HG02623 (cell line): Measurements from ENCODE around the gene HOXD1.

Experiments used
- ATAC-seq: cut with Tn5 transposase; IDR thresholded peaks from one replicate; pipeline ENCODE4 v1.9.1; 2021; ENCODE audit warnings: moderate library complexity; ENCODE audit not compliant: unreplicated experiment

Gene HOXD1

DNA sequence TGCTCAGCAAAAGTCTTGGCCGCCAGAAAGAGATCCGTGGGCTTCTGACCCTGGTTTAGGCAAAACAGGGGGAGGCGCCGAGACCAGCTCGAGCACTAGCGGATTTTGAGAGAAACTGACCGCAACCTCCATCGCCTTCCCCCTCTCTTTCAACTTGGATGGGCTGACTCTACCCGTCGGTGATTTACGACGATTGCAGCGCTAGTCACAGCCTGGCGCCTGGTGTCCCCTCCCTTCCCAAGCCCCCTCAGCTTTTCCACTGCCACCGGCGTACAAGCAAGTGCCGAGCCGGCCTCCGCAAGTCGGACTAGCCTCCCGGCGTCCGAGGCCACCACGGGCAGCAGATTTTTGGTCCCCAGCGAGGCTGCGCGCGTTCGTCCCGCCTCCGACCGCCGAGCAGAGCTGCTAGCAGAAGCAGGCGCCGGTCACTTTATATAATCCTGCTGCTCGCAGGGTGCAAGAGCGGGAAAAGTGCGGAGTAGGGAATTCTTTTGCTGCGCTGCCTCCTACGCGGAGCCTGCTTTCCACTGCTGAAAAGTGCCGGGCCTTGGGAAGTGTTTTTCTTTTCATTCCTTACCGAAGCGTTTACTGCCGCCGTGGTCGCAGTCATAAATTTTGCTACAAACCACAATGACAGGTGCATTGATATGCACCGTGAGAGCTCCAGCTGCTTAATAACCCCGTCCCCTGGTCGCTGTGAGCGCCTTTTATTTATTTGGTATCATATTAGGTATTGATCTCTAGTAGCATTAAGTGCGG lies 23.7 kb upstream of the HOXD1 start:
- no peak for ATAC-seq

DNA sequence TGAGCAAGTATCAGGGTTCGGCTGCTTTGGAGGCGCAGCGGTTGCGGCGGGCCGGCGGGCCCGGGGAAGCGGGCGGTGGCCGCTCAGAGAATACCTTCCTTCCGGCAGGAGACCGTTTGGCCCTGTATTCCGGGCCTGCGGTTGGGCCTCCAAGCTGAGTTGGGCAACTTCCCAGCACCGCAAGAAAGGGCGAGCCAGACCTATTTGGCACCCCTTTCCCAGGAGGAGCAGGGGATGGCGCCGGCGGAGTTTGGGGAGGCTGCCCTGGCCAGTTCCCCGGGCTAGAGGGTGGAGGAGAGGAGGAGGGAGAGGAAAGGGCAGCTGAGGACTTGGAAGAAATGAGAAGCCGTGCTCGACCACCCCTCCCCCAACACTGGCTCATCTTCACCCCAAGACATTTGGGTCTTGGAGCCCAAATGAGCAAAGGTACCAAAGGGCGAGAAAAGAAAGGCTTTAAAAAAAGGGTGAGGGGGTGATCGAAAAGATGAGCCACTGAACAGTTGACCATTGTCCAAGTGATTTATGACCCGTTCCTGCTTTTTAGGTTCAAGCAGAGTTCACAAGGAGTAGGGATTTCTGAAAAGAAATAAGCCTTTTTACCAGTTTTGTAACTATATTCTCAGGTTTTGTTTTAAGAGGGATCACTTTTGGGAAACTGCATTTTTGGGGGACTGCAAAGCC lies 23.0 kb upstream of the HOXD1 start:
- ATAC-seq: no peak

DNA sequence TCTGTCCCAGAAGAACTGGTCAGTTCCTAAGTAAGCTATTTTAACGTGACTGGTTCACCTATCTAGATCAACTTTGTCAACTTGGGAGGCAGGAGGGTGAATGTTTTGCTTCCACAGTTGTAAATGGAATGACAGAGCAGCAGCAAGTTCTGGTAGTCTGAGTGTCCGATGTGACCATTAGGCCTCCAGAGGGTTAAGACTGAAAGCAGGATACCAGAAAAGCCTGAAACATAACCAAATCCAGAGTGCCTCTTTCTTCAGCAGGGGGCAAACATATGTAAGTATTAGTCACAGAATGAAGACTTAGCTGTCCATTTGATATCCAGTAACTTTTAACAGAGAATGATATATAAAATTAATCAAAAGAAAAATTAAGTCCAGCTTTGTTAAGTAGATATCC lies 22.2 kb upstream of the HOXD1 start:
- no peak for ATAC-seq

DNA sequence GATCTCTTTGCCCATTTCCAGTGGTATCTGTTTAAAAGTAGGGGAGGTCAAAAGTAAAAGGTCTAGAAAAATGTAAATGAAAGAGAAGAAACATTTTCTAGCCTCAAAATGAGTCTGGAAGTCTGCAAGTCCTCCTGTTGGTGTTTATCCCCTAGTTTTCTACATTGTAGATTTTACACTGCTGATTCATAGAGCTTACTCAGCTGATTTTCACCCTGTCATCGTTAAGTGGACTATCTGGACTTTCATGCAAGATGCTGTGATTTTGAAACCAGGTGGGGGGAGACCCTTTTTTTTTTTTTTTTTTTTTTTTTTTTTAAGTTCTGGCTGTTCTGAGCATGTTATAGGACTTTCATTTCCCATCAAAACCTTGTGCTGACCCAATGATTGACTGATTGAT lies 21.1 kb upstream of the HOXD1 start:
- ATAC-seq: no peak

DNA sequence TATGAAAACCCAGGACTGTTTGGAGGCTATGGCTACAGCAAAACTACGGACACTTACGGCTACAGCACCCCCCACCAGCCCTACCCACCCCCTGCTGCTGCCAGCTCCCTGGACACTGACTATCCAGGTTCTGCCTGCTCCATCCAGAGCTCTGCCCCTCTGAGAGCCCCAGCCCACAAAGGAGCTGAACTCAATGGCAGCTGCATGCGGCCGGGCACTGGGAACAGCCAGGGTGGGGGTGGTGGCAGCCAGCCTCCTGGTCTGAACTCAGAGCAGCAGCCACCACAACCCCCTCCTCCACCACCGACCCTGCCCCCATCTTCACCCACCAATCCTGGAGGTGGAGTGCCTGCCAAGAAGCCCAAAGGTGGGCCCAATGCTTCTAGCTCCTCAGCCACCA lies 19.3 kb upstream of the HOXD1 start:
- ATAC-seq: no peak

DNA sequence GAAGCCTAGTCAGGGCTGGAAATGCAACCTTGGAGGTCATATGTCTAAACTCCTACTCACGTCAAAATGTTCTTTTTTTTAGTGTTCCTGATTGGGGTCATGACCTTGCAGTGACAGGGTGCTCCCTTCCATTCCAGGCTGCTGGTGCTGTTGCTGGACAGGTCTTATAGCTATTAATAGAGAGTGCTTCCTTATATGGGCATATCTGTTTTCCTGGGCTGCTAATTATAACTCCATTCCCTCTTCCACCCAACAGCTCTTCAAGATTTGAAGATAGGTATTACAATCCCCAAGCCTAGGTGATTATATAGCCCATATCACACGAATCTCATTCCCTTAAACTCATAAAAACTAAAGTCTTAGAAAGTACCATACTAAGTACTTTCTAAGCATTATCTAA lies 18.8 kb upstream of the HOXD1 start:
- ATAC-seq: no peak

DNA sequence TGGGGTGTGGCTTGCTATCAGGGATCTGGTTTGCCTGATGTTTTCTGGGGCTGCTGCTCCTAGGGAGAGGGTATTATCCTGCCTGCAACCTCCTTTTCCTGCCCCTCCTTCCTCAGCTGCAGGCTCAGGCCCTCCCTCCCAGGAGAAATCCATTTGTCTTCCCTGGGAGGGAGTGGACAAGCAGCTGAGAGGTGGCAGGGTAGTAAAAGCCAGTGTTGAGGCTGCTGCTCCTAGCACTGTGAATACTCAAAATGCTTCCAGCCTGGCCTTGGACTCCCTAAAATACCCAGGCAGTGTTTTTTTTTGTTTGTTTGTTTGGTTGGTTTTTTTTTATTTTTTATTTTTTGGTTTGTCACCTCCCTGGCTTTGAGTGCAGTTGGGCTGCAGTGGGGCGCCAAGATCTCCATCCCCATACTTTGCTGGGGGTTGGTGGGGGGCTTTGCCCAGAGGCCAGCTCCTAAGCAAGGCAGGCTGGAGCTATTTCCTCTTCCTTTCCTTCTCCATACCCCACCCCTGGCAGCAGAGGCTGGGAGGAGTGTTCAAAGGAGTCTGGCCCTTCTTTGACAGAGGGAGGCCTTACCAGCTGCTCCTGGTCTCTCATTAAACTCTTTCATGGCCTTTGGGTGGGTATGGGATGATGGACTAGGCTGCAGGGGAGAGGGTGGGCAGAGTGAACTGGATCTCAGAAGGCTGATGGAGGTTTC lies 17.7 kb upstream of the HOXD1 start:
- ATAC-seq: no peak

DNA sequence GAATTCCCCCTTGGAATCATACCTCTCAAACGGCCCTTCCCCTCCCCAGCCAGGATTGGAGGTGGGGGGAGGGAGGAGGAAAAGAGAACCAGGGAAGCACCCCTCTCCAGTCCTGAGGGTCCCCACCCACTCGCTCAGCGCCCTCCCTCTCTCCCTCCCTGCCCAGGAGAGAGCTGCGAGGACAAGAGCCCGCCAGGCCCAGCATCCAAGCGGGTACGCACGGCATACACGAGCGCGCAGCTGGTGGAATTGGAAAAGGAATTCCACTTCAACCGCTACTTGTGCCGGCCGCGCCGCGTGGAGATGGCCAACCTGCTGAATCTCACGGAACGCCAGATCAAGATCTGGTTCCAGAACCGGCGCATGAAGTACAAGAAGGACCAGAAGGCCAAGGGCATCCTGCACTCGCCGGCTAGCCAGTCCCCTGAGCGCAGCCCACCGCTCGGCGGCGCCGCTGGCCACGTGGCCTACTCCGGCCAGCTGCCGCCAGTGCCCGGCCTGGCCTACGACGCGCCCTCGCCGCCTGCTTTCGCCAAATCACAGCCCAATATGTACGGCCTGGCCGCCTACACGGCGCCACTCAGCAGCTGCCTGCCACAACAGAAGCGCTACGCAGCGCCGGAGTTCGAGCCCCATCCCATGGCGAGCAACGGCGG lies 17.0 kb upstream of the HOXD1 start:
- no peak for ATAC-seq

DNA sequence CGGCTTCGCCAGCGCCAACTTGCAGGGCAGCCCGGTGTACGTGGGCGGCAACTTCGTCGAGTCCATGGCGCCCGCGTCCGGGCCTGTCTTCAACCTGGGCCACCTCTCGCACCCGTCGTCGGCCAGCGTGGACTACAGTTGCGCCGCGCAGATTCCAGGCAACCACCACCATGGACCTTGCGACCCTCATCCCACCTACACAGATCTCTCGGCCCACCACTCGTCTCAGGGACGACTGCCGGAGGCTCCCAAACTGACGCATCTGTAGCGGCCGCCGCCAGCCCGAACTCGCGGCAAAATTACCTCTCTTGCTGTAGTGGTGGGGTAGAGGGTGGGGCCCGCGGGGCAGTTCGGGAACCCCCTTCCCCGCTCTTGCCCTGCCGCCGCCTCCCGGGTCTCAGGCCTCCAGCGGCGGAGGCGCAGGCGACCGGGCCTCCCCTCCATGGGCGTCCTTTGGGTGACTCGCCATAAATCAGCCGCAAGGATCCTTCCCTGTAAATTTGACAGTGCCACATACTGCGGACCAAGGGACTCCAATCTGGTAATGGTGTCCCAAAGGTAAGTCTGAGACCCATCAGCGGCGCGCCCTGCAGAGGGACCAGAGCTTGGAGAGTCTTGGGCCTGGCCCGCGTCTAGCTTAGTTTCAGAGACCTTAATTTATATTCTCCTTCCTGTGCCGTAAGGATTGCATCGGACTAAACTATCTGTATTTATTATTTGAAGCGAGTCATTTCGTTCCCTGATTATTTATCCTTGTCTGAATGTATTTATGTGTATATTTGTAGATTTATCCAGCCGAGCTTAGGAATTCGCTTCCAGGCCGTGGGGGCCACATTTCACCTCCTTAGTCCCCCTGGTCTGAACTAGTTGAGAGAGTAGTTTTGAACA lies 16.2 kb upstream of the HOXD1 start:
- ATAC-seq: no peak

DNA sequence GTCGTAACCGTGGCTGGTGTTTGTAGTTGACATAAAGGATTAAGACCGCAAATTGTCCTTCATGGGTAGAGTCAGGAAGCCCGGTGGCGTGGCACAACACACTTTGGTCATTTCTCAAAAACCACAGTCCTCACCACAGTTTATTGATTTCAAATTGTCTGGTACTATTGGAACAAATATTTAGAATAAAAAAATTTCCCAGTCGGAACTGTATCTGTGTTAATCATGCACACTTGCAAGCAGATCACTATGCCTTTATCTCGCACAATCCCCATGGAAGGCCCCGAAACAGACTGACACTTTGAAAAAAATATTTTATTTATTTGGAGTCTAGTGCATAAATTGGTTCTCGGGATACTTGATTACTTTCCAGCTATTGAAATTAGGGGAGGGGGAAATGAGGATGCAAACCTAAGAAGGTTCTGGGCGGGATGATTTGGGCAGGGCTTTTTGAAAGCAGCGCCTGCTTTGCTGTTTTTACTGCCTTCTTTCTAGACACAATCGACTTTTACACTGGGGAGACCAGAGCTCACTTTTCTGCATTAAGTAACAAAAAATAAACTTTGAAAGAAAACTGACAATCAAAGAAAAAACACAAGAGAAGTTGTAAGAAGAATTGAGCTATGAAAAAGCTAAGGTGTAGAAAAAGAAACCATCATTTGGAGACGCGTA lies 15.4 kb upstream of the HOXD1 start:
- ATAC-seq: no peak

DNA sequence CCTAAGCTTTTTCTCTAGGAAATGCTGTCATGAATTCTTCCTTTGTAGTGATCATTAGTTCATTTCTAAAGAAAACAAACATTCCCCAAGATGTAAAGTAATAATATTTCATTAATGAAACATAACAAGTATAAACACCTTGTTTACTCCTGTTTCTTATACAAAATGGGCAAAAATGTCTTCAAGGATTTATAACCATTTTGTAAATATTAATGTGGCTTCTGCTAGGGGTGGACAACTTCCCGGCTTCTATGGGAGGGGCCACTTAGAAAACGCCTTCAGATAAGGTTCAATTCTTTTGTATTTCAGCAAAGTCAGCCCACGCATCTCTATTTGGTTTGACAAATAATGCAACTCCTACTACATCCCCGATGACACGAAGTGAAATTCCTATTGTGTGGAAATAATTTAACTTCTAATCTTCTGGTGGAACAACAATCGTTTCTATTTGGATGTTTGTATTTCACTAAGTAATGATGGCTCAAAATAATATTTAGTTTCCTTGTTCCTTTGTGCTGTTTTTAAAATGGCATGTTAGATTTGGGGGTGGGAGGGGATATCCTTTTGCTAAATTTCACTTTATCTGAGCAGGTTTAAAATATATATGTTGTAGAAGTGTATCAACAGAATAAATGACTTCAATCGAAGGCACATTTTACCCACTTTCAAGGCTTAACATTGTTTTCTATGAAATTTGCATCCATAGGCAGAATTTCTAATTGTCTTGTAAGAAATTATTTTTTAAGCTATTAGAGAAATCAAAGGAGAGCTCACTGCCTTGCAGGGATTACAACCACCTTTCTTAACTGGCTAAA lies 14.7 kb upstream of the HOXD1 start:
- no peak for ATAC-seq

DNA sequence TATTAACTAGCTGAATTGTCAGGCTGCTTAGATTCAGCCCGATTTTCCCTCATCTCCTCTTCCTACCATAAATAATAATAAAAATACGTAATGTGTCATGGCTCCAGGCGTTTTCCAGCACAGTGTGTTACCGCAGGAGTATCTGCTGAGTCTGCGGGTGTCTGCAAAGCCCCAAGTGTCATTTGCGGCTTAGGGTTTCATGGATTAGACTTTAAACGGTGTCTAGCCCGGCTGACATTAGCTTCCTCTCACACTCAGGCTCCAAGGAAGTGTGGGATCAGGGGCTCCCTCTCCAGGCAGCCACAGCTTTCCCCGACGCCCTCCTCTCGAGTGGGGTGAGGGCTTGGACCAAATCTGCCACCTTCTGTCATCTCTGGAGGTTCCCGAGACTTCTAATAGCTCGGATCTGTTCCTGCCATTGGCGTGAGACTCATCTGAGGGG lies 14.1 kb upstream of the HOXD1 start:
- no peak for ATAC-seq

DNA sequence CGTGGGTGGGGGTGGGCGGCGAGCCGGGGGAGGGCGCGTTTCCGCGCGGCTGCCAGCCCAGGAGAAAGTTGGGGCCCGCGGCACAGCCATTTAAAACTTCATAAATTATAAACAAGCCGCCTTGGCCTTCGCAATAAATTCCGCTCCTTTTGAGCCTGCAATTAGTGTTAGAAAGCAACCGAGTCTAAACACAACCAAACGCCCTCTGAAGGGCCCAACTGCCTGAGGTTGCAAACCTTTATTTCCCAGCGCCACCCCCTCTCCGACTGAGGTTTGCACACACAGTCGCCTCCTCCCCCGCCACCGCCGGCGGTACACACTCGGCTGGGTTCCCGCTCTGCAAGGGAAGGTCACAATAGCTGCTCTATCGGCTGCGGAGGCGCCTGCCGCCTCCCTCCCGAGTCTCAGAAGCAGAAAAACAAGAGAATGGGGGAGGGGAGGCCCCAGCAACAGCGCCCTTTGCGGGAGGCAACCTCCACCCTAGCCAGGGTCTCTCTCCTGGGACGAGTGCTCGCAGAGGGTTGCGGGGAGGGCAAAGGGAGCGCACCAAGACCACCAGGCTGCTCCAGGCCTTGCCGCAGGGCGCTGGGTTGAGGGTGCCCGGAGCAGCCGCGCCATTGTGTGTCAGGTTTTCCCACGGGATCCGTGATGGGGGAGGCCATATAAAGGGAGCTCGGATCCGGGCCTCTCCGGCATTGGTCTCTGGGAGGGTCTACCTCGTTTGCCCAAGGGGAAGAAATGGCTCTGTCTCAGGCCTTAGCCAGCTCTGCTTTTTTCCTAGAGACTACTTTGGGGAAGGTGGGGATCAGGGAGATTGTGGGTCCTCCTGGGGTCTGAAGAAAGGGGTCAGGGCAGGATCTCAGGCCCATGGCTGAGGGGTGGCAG lies 13.4 kb upstream of the HOXD1 start:
- ATAC-seq: no peak

DNA sequence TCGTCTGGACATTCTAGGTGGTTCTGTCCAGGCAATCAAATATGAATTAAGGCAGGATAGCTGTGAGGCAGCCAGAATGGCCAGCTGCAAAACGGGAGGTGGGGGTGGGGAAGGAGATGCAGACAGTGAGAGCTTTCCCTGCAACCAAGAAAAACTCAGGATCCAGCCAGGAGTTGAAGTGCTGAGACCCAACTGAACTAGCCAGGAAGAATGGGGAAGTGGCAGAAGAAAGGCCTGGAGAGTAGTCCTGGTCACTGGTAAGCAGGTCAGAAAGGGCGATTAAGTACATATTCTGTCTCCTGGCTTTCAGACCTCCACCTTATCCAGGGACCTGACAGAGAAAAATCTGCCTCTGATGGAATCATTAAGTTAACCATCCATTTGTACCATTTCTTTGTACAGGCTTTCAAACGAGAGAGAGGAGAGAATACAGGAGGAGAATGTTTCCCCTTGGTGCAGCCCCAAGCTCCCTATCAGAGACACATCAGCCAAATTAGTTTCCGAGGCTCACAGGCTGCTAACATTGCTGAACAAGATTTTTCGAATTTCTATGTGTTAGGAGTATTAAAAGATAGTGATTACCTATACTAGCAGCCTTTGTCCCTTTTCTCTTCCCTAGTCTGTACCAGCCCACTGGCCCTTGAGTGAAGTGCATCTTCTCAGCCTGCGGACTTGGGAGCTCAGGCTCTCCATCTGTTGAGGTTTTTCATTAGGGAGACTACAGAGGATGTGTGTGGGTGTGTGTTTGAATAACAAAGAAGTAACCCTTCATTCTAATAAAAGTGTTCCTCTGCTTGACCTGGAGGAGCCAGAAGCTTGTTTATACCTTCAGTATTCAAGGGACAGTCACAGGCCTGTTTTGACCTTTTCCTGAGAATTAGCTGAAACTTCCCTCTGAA lies 12.5 kb upstream of the HOXD1 start:
- ATAC-seq: no peak

DNA sequence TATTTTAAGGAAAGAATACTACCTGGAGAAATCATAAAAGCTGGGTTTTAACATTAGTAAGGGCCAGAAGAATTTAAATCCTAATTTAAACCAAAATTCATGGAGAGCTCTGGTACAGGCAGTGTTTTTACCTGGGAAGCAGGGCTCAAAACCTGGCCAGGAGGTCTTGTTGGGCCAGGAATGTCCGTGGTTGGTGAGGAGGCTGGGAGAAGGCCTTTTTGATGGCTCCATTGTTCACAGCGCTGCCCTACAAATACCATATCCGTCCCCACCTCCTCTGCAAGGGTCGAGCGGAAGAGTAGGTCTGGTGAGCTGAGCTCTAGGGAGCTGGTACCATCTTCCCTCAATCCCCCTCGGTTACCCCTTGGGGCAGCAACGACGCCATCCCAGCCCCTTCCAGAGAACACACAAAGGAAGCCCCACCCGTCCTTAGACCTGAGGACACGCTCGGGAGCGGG lies 10.9 kb upstream of the HOXD1 start:
- no peak for ATAC-seq

DNA sequence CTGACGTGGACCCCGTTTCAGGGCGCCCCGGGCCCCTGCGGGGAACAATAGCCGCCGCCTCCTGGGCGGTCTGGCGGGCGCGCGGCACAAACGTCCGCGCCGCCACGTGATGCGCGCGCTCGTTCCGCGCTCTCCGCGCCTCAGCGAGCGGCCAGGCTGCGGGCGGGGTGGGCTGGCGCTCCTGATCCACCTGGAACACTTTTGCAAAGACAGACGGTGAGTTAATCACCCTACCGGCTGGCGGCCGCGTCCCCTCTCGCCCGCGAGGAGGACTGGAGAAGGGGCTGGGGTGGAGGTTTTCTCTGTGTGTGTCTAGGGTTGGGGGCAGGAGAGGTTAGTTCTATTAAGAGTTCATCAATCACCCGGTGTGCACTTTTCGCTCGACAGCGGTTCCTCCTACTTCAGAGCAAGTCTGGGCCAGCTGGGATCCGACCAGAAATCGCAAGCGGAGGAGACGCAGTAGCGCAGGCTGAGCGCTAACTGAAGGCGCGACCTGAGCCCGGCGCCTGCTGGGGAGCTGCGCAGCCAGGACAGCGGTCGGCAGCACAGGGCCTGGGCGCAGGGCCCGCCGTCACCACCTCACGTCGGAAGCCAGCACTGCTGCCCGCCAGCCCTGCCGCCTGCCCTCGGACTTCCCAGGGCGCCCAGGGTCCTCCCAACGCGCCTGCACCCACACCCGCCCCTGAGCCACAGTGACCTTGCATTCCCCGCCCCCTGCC lies 10.3 kb upstream of the HOXD1 start:
- no peak for ATAC-seq
